Islet of Langerhans (tissue), 1 donor: ENCODE results near the gene ZNRF3.
"Not testable (repeated sequence)": the region's sequence is repeated elsewhere in the genome, so short reads cannot be mapped to it uniquely, and the experiment has no call there.

Experiments
- FAIRE-seq: peaks from one replicate; lab custom pipeline; 2011; peaks lifted over from hg19 to GRCh38; lab: Jason Lieb, UNC

Gene ZNRF3

GRCh38 chr22:28882878-28883656, at the start of gene ZNRF3:
Gene ZNRF3 (plus strand): TSS chr22:28883572. CDS start chr22:28883767, 195 bp downstream.
- no peak for FAIRE-seq

GRCh38 chr22:28835630-28836189, 47.7 kb upstream of the ZNRF3 start:
- FAIRE-seq: no peak

DNA sequence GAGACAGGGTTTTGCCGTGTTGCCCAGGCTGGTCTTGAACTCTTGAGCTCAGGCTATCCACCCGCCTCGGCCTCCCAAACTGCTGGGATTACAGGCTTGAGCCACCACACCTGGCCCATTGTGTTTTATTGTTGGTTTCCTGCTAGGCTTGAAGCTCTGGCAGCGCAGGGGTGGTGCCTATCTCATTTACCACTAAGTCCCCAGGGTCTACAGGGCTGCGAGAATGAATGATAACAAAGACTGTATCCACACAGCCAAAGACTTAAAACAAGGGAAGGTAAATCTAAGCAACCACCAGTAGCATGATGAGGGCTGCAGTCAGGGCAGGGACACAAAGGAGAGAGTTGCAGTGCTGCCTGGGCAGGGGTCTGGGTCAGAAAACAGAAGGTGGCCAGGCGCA, 45.7 kb upstream of the ZNRF3 start:
- no peak for FAIRE-seq

GRCh38 chr22:28838971-28839370, 44.4 kb upstream of the ZNRF3 start:
- FAIRE-seq: no peak

GRCh38 chr22:28841111-28841510, 42.3 kb upstream of the ZNRF3 start:
- no peak for FAIRE-seq

- no peak for FAIRE-seq
Measured at GRCh38 chr22:28843633-28844032, 39.7 kb upstream of the ZNRF3 start.

GRCh38 chr22:28844277-28844676, 39.1 kb upstream of the ZNRF3 start:
- not testable (repeated sequence) for FAIRE-seq

DNA sequence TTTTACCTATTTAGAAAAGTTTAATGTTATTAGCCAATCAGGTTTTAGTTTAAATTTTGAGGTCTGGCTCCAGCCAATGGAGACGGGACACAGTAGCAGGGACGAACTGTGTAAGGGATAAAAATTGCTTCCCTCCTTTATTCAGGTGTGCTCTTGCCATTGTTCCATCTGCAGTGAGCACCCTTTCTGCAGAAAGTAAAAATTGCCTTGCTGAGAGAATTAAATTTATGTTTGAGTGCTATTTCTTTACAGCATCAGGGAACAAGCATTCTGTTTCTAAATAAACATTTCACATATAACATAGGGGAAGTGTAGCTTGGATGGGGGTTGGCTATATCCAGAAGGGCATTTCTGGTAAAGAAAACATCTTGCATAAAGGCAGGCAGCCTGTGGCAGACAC, 36.4 kb upstream of the ZNRF3 start:
- FAIRE-seq: no peak

DNA sequence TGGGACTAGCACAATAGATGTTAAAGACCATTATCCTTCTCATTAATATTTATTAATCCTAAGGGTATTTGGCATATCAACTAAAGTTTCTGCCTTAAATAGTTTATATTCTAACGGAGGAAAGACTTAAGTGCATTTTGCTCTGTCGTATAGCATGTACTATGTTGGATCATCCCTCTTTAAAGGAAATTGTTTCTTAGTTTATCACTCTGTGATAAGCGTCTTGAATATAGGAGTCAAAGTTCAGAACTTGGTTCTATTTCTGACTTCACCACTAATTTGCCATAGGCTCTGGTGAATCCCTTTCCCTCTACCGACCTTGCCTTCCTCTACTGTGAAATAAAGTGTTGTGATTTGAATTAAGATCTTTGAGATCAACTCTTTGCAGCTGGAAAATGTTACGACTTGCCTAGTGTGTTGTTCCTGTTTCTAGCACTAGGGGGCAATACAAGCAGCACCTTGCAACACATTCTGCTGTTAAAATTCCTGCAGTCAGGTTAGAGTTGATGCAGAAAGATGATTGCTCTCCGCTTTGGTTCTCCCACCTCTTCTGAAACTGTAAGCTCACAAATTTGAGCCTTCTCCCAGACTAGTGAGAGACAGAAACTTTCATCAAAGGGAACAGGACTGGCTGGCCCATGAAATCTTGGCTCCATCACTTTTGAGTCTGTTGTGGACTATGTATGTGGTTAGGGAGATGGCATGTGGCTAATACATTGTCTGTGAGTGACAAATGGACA, 27.8 kb upstream of the ZNRF3 start:
- FAIRE-seq: peak; percentile 79

GRCh38 chr22:28856095-28856455, 27.3 kb upstream of the ZNRF3 start:
- no peak for FAIRE-seq

DNA sequence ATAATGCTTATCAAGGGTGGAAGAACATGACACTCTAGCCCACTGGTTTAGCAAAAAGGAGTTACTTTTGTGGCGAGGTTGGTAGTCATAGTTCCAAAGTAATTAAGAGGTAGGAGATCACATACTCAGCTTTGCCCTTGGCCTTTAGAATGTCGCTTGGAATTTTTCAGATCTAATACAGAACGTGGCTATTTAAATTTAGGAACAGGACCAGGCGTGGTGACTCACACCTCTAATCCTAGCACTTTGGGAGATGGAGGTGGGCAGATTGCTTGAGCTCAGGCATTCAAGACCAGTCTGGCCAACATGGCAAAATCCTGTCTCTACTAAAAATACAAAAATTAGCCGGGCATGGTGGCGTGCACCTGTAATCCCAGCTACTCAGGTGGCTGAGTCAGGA, 26.1 kb upstream of the ZNRF3 start:
- no peak for FAIRE-seq

- FAIRE-seq: no peak
Measured at GRCh38 chr22:28864878-28865596, 18.3 kb upstream of the ZNRF3 start.

- FAIRE-seq: no peak
Measured at GRCh38 chr22:28867191-28867590, 16.2 kb upstream of the ZNRF3 start.

DNA sequence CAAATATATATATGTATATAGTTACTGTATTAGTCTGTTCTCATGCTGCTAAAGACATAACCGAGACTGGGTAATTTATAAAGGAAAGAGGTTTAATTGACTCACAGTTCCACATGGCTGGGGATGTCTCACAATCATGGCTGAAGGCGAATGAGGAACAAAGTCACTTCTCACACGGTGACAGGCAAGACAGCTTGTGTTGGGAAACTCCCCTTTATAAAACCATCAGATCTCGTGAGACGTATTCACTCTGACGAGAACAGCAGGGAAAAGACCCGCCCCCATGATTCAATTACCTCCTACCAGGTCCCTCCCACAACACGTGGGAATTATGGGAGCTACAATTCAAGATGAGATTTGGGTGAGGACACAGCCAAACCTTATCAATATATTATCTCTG, 15.0 kb upstream of the ZNRF3 start:
- not testable (repeated sequence) for FAIRE-seq

DNA sequence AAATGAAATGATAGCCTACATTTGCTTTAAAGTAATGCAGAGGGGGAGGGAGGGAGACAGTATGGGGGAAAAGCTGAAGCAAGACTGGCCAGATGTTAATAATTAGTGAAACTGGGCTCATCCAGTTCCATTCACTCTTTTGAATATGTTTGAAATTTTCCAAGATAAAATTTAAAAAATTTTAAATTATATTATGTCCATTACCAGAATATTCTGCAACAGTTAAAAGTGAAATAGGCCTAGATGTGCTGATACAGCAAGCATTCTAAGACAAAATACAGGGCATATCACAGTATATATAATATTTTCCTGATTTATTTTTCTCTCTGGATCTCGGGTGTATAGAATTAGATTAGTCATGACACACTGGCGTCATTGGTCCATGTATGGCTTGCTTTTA, 13.6 kb upstream of the ZNRF3 start:
- no peak for FAIRE-seq

- FAIRE-seq: no peak
Measured at GRCh38 chr22:28873183-28873963, 10.0 kb upstream of the ZNRF3 start.

DNA sequence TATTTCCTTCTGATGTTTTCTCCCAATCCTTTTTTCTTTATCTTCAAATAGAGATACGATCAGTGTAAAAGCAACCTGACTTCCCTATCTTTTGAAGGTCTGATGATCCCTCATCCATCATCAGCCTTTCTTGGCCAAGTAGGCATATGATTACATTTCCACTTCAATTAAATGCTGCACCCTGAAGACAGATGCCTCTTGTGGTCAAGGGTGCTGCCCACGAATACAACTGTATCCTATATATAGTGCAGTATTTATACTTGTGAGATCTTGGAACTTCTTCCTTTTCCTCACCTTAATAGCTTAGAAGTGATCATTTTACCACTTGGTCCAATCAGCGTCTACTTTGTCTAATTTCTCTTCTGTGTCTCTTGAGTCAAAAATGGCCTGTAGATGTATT, 9.3 kb upstream of the ZNRF3 start:
- FAIRE-seq: no peak

- no peak for FAIRE-seq
Measured at GRCh38 chr22:28874811-28875320, 8.5 kb upstream of the ZNRF3 start.

- FAIRE-seq: no peak
Measured at GRCh38 chr22:28882545-28882877, 861 bp upstream of the ZNRF3 start.

DNA sequence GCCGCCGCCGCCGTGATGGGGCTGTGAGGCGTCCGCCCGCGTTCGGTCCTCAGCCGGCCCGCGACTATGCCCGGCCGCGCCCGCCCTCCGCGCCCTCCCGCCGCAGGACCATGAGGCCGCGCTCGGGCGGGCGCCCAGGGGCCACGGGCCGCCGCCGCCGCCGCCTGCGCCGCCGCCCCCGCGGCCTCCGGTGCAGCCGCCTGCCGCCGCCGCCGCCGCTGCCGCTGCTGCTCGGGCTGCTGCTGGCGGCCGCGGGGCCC, 215 bp downstream of the ZNRF3 start:
- FAIRE-seq: no peak

DNA sequence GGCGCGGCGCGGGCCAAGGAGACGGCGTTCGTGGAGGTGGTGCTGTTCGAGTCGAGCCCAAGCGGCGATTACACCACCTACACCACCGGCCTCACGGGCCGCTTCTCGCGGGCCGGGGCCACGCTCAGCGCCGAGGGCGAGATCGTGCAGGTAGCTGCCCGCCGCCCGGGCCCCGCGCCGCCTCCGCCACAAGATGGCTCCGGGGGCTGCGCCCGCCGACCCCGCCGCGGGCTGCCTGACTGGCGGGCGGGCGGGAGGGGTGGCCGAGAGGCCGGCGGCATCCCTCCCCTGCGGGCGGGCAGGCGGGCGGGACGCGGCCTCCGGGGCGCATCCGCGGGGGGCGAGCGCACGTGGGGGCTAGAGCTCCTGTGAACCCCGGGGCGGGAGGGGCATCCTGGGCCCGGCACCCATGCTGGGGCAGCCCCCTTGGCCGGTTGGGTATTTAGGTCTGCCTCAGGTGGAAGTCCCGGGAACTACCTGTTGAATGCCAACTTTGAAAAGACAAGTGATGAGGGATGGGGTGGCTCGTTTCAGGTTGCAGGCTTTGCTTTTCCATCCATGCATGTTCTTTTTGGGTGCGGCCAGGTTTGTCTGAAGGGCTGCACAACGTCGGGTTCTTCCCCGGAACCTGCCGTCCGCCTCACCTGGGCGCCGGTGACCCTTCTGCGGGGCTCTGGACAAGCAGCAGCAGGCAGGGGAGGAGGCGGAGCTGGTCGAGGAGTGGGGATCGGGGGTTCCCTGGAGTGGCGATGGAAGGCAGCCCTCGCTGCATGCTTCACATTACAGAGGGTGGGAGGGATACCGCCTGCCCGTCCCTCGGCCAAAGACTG, 760 bp downstream of the ZNRF3 start:
- no peak for FAIRE-seq
